CD4-positive, alpha-beta T cell (primary cell): Measurements from ENCODE around the gene ZNF335. TPM values are rescaled to one million over a fixed set of nuclear protein-coding genes. Genes with fewer than 3 reads are reported as not detected.
"Not testable (repeated sequence)": the region's sequence is repeated elsewhere in the genome, so short reads cannot be mapped to it uniquely, and the experiment has no call there.

Experiments used
- ATAC-seq: fragments of 200-7000 bp; cut with Tn5 transposase; one replicate; pipeline ENCODE4 v1.10.0; 2022; ENCODE audit warnings: mild to moderate bottlenecking; ENCODE audit not compliant: poor library complexity
- CTCF ChIA-PET: fragments of 350-600 bp; sonication (Branson Sonifier 250); formaldehyde crosslinking; loops from one replicate; lab custom pipeline; 2021; ENCODE audit warnings: antibody characterized with exemption, inconsistent platforms; lab: Charles Lee
- POLR2A ChIA-PET: fragments of 350-600 bp; sonication (Branson Sonifier 250); formaldehyde crosslinking; loops from one replicate; lab custom pipeline; 2021; ENCODE audit warnings: antibody characterized with exemption, inconsistent platforms; lab: Charles Lee
- DNase-seq, 14 experiments: peaks; one replicate each; pipeline ENCODE4 v3.0.0-alpha.2; 2013 to 2020; ENCODE audit warnings: mixed read lengths in 2 of 14
- H3K27ac ChIP-seq, 2 donors: one replicate each; pipeline versions ENCODE4 v1.5.1 to v1.7.0; 2013; ENCODE audit warnings: low read length in 2 of 2, low read depth in 1 of 2, mild to moderate bottlenecking in 1 of 2
- H3K27me3 ChIP-seq, 2 experiments: 1 replicate in 1 of 2; 2 replicates in 1 of 2; pipeline versions ENCODE4 v1.6.1 to v1.7.0; 2013; ENCODE audit warnings: low read length in 2 of 2, control low read depth in 1 of 2, mild to moderate bottlenecking in 1 of 2, moderate library complexity in 1 of 2; ENCODE audit not compliant: insufficient read depth in 2 of 2, control insufficient read depth in 1 of 2
- H3K36me3 ChIP-seq: one replicate; pipeline ENCODE4 v1.6.1; 2013; ENCODE audit warnings: low read length, control low read depth; ENCODE audit not compliant: insufficient read depth
- H3K4me1 ChIP-seq: one replicate; pipeline ENCODE4 v1.6.1; 2013; ENCODE audit warnings: low read length, control low read depth; ENCODE audit not compliant: insufficient read depth
- H3K4me3 ChIP-seq: one replicate; pipeline ENCODE4 v1.5.1; 2013; ENCODE audit warnings: mild to moderate bottlenecking, low read length, moderate library complexity
- H3K9me3 ChIP-seq, 2 experiments: 1 replicate in 1 of 2; 2 replicates in 1 of 2; pipeline versions ENCODE4 v1.6.1 to v1.7.0; 2013; ENCODE audit warnings: low read length in 2 of 2, mild to moderate bottlenecking in 2 of 2, control low read depth in 1 of 2, moderate library complexity in 1 of 2; ENCODE audit not compliant: control insufficient read depth in 1 of 2, insufficient read depth in 1 of 2
- H3K27ac Mint-ChIP-seq: one replicate; pipeline ENCODE4 v1.8.0; 2020; ENCODE audit warnings: mixed read lengths
- H3K27me3 Mint-ChIP-seq: one replicate; pipeline ENCODE4 v1.8.0; 2021; ENCODE audit warnings: mixed read lengths
- H3K36me3 Mint-ChIP-seq: one replicate; pipeline ENCODE4 v1.8.0; 2021; ENCODE audit warnings: low read depth, mixed read lengths
- H3K4me1 Mint-ChIP-seq: one replicate; pipeline ENCODE4 v1.8.0; 2021; ENCODE audit warnings: low read depth, mixed read lengths
- H3K4me3 Mint-ChIP-seq: one replicate; pipeline ENCODE4 v1.8.0; 2020; ENCODE audit warnings: mild to moderate bottlenecking, mixed read lengths
- H3K9me3 Mint-ChIP-seq: one replicate; pipeline ENCODE4 v1.8.0; 2020; ENCODE audit warnings: mixed read lengths
- intact Hi-C, 2 experiments: fragments of 100-400 bp; cut with DNase I in 1 of 2; cut with micrococcal nuclease in 1 of 2; formaldehyde crosslinking; loops; one replicate each; pipeline versions ENCODE4 v1.15.1 to v1.9.0; 2023 to 2025; cut with DNase I, micrococcal nuclease
- total RNA-seq, 174 experiments: library from RNA in 2 of 174; stranded (reverse) in 2 of 174; gene quantifications; one replicate each; pipeline ENCODE4 v1.2.3 and lab custom pipeline; 2021 to 2026
- TF ChIP-seq, protein P1 (sequence below): fragments of 200-600 bp; IDR thresholded peaks from one replicate; pipeline ENCODE4 v1.8.0; 2022; ENCODE audit warnings: antibody characterized with exemption, mild to moderate bottlenecking

The ZNF335 gene
- total RNA-seq, 2 experiments from 2014 or later: 67.3 to 74.6 TPM

DNA sequence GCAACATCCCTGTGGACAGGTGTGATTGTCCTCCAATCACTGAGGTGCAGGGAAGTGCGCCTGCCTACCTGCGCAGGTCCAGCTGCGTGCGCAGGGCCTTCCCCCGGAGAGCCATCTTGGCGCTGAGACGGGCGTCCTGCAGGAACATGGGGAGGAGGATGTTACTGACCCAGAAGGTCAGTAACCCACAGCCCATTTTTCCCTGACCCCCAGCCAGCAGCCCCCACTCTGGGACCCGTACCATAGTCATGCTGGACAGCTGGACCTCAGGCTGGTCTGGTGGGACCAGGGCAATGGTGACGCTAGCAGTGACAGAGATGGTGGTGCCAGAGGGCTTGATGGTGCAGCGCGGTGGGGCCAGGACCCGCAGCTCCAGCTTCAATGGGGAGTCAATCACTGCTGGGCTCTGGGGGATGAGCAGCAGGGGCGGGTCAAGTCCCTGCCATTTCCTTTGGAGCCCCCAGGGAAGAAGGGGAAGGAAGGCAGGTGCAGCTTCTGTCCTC is 69.8 kb downstream of the ZNF335 start:
- H3K36me3 Mint-ChIP-seq: peaks cover 18% of the 10 kb centered on the region
- no peak overlapping the region for H3K27ac Mint-ChIP-seq
- DNase-seq (no peak), ATAC-seq (no peak)
- intact Hi-C loops: no loop called here
- TF ChIP-seq, protein P1, sequence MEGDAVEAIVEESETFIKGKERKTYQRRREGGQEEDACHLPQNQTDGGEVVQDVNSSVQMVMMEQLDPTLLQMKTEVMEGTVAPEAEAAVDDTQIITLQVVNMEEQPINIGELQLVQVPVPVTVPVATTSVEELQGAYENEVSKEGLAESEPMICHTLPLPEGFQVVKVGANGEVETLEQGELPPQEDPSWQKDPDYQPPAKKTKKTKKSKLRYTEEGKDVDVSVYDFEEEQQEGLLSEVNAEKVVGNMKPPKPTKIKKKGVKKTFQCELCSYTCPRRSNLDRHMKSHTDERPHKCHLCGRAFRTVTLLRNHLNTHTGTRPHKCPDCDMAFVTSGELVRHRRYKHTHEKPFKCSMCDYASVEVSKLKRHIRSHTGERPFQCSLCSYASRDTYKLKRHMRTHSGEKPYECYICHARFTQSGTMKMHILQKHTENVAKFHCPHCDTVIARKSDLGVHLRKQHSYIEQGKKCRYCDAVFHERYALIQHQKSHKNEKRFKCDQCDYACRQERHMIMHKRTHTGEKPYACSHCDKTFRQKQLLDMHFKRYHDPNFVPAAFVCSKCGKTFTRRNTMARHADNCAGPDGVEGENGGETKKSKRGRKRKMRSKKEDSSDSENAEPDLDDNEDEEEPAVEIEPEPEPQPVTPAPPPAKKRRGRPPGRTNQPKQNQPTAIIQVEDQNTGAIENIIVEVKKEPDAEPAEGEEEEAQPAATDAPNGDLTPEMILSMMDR: no peak
- no peaks in the 10 kb centered on the region for H3K27me3 Mint-ChIP-seq
- Histone ChIP-seq H3K36me3 (peaks cover 13% of the 10 kb centered on the region), H3K9me3 (no peaks in the 10 kb centered on the region), H3K4me3 (no peak overlapping the region), H3K4me1 (no peaks in the 10 kb centered on the region), H3K27me3 (no peaks in the 10 kb centered on the region), H3K27ac (no peak overlapping the region)
- H3K4me1 Mint-ChIP-seq: no peaks in the 10 kb centered on the region
- POLR2A ChIA-PET: no interaction called here
- no peak overlapping the region for H3K4me3 Mint-ChIP-seq
- CTCF ChIA-PET: interaction anchor here (1.0 kb wide), 1 partner anchor 12 kb away, joined by 3 read pairs; the partner anchor contains the start of gene NEURL2
- H3K9me3 Mint-ChIP-seq: no peaks in the 10 kb centered on the region

DNA sequence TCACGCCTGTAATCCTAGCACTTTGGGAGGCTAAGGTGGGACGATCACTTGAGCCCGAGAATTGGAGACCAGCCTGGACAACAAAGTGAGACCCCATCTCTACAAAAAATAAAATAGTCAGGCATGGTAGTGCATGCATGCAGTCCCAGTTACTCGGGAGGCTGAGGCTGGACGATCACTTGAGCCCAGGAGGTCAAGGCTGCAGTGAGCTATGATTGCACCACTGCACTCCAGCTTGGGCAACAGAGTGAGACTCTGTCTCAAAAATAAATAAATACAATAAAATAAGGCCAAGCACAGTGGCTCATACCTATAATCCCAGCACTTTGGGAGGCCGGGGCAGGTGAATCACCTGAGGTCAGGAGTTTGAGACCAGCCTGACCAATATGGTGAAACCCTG is 70.7 kb downstream of the ZNF335 start:
- H3K4me1 Mint-ChIP-seq, H3K9me3 ChIP-seq, H3K27ac ChIP-seq, H3K4me1 ChIP-seq, POLR2A ChIA-PET, H3K4me3 ChIP-seq, H3K9me3 Mint-ChIP-seq, H3K27ac Mint-ChIP-seq, H3K27me3 ChIP-seq, intact Hi-C loops, H3K27me3 Mint-ChIP-seq, ATAC-seq, DNase-seq, H3K4me3 Mint-ChIP-seq: not testable (repeated sequence)
- CTCF ChIA-PET: interaction anchor here (1.0 kb wide), 1 partner anchor 11 kb away, joined by 3 read pairs; the partner anchor contains the start of gene NEURL2
- peaks cover 21% of the 10 kb centered on the region for H3K36me3 ChIP-seq
- H3K36me3 Mint-ChIP-seq: peaks cover 22% of the 10 kb centered on the region

DNA sequence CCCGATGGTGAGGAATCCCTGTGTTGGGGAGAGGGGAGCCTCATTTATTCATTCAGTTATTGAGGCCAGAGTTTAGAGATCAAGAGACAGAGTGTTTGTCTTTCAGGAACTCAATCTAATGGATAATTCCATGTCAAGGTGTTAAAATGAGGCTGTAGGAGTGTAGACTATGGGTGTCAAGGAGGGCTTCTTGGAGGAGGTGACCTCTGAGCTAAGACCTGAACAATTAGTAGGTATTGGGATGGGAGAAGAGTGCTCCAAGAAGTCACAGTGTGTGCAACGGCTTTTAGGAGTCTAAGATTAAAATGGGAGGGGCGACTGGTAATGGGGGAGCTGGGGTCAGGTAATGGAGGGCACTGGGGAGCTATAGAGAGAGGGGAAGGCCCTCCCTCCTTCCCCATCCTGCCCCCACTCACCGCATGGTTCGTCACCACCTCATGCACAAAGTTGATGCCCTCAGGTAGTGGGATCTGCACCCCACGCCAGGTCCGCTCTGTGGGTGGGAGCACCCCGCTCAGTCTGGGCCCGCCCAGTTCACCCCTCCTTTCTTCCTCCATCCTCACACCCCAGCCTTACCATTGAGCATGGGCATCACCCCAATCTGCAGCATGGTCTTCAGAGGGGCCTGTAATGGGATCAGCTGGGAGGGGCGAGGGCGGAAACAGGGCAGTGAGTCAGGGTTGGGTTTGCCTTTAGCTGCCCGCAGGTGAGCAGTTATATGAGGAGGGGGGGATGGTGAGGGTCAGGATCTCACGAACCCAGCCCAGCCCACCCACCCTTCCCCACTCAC is 72.8 kb downstream of the ZNF335 start:
- no peaks in the 10 kb centered on the region for H3K27me3 ChIP-seq
- Mint-ChIP-seq H3K4me3 (no peak overlapping the region), H3K9me3 (no peaks in the 10 kb centered on the region), H3K27me3 (no peaks in the 10 kb centered on the region), H3K36me3 (peaks cover 32% of the 10 kb centered on the region), H3K4me1 (no peaks in the 10 kb centered on the region), H3K27ac (no peak overlapping the region)
- peaks cover 42% of the 10 kb centered on the region for H3K36me3 ChIP-seq
- H3K27ac ChIP-seq: no peak overlapping the region
- peaks cover 8% of the 10 kb centered on the region for H3K4me1 ChIP-seq
- intact Hi-C loops: no loop called here
- TF ChIP-seq, protein P1: no peak
- ATAC-seq: no peak
- H3K4me3 ChIP-seq: no peak overlapping the region
- DNase-seq: no peak
- ChIA-PET CTCF (interaction anchor here (0.7 to 0.8 kb wide), 2 partner anchors 14 to 22 kb away, joined by 3 read pairs; no protein-coding TSS in a partner anchor), POLR2A (interaction anchor here (1.4 kb wide), 1 partner anchor 36 kb away, joined by 5 read pairs; the partner anchor contains the start of gene PCIF1)
- no peaks in the 10 kb centered on the region for H3K9me3 ChIP-seq

Other genes starting within 250 kb of the ZNF335 start
- gene SPINT4, start 249.9 kb downstream of the ZNF335 start, total RNA-seq: not detected
- not detected for gene WFDC3, start 180.3 kb downstream of the ZNF335 start, total RNA-seq
- 10 to 100 TPM in 1 of 2 experiments, 1 to 10 TPM in 1; 9.3 to 10.4 TPM for gene DNTTIP1, start 180.2 kb downstream of the ZNF335 start, total RNA-seq
- gene UBE2C, start 159.6 kb downstream of the ZNF335 start, total RNA-seq: under 1 TPM; 0.52 to 0.64 TPM
- gene TNNC2, start 144.9 kb downstream of the ZNF335 start, total RNA-seq: 1 to 10 TPM; 1.2 to 1.5 TPM
- gene SNX21, start 138.4 kb downstream of the ZNF335 start, total RNA-seq: under 1 TPM; 0.36 to 0.89 TPM
- 10 to 100 TPM; 19.1 to 19.9 TPM for gene ACOT8, start 114.8 kb downstream of the ZNF335 start, total RNA-seq
- gene ZSWIM3, start 114.6 kb downstream of the ZNF335 start, total RNA-seq: under 1 TPM; 0.36 to 0.44 TPM
- gene ZSWIM1, start 91.0 kb downstream of the ZNF335 start, total RNA-seq: 10 to 100 TPM in 1 of 2 experiments, 1 to 10 TPM in 1; 9.3 to 10.7 TPM
- 1 to 10 TPM in 1 of 2 experiments, under 1 TPM in 1; 0.49 to 1.3 TPM for gene SPATA25, start 84.6 kb downstream of the ZNF335 start, total RNA-seq
- 1 to 10 TPM; 1.5 to 2.5 TPM for gene NEURL2, start 81.0 kb downstream of the ZNF335 start, total RNA-seq
- 10 to 100 TPM; 40.3 to 42.6 TPM for gene CTSA, start 80.9 kb downstream of the ZNF335 start, total RNA-seq
- not detected for gene PLTP, start 60.0 kb downstream of the ZNF335 start, total RNA-seq
- gene PCIF1, start 37.5 kb downstream of the ZNF335 start, total RNA-seq: 100 to 1,000 TPM; 100 TPM
- 1 to 10 TPM; 1.6 to 2.2 TPM for gene MMP9, start 36.7 kb upstream of the ZNF335 start, total RNA-seq
- gene SLC12A5, start 57.0 kb upstream of the ZNF335 start, total RNA-seq: 1 to 10 TPM; 1.3 to 2.4 TPM
- gene NCOA5, start 117.8 kb upstream of the ZNF335 start, total RNA-seq: 10 to 100 TPM in 1 of 2 experiments, 1 to 10 TPM in 1; 9.7 to 10.5 TPM
- gene CD40, start 146.1 kb upstream of the ZNF335 start, total RNA-seq: 1 to 10 TPM; 1.0 to 1.2 TPM